HepG2 (cell line): Measurements from ENCODE around the gene SCAI. TPM values are rescaled to one million over a fixed set of nuclear protein-coding genes. Genes with fewer than 3 reads are reported as not detected.
A peak's percentile ranks its signal among the peaks of the same experiment; 100 is the strongest.

Source experiments
- GFI1 ChIP-seq: sonication (generic); formaldehyde crosslinking; IDR thresholded peaks from 2 replicates; pipeline ENCODE4 v1.5.0; 2020; ENCODE audit warnings: missing genetic modification reagents, mild to moderate bottlenecking, borderline replicate concordance
- GMEB2 ChIP-seq: IDR thresholded peaks from 2 replicates; pipeline ENCODE4 v1.6.1; 2016; ENCODE audit warnings: missing biosample characterization, missing genetic modification reagents, low read depth
- HNRNPUL1 ChIP-seq: fragments of 200-400 bp; formaldehyde crosslinking; IDR thresholded peaks from 2 replicates; pipeline ENCODE4 v1.6.1; 2017; ENCODE audit warnings: low read depth, mild to moderate bottlenecking, low read length, moderate library complexity
- MLLT10 ChIP-seq: sonication (generic); formaldehyde crosslinking; IDR thresholded peaks from 2 replicates; pipeline ENCODE4 v1.4.0; 2020; ENCODE audit warnings: missing genetic modification reagents
- MXD1 ChIP-seq: sonication (generic); formaldehyde crosslinking; IDR thresholded peaks from 2 replicates; pipeline ENCODE4 v1.4.0; 2020; ENCODE audit warnings: mild to moderate bottlenecking, missing genetic modification reagents
- SRSF4 ChIP-seq: fragments of 200-400 bp; formaldehyde crosslinking; IDR thresholded peaks from one replicate; pipeline ENCODE4 v1.6.1; 2018; ENCODE audit warnings: mild to moderate bottlenecking, low read depth, low read length, moderate library complexity; ENCODE audit not compliant: poor library complexity, severe bottlenecking
- STAG1 ChIP-seq: sonication (generic); formaldehyde crosslinking; IDR thresholded peaks from 2 replicates; pipeline ENCODE4 v1.4.0; 2020; ENCODE audit warnings: missing genetic modification reagents
- TAF15 ChIP-seq: fragments of 200-400 bp; formaldehyde crosslinking; IDR thresholded peaks from one replicate; pipeline ENCODE4 v1.6.1; 2018; ENCODE audit warnings: mild to moderate bottlenecking, low read depth, low read length; ENCODE audit not compliant: poor library complexity, severe bottlenecking
- ZBTB7B ChIP-seq: sonication (generic); formaldehyde crosslinking; IDR thresholded peaks from 2 replicates; pipeline ENCODE4 v1.4.0; 2020; ENCODE audit warnings: missing genetic modification reagents
- ZFP37 ChIP-seq: sonication (generic); formaldehyde crosslinking; IDR thresholded peaks from 2 replicates; pipeline ENCODE4 v1.4.0; 2020; ENCODE audit warnings: missing genetic modification reagents, borderline replicate concordance
- ZNF644 ChIP-seq: IDR thresholded peaks from 2 replicates; pipeline ENCODE4 v1.6.1; 2016; ENCODE audit warnings: low read depth
- ZNF740 ChIP-seq: sonication (generic); formaldehyde crosslinking; IDR thresholded peaks from 2 replicates; pipeline ENCODE4 v1.4.0; 2020; ENCODE audit warnings: missing genetic modification reagents
- ZNF781 ChIP-seq: sonication (generic); formaldehyde crosslinking; IDR thresholded peaks from 2 replicates; pipeline ENCODE4 v1.5.1; 2020; ENCODE audit warnings: borderline replicate concordance, mild to moderate bottlenecking, missing genetic modification reagents; ENCODE audit errors: not compliant biosample characterization
- ZNF841 ChIP-seq: sonication (generic); formaldehyde crosslinking; IDR thresholded peaks from 2 replicates; pipeline ENCODE4 v1.8.1; 2023; ENCODE audit warnings: missing genetic modification reagents, borderline replicate concordance
- polyA plus RNA-seq, 8 experiments: library from polyadenylated mRNA; depleted of rRNA in 3 of 8; stranded (reverse) in 7 of 8; unstranded in 1 of 8; fragments of >200 nt; fragmentation: Illumina TruSeq in 4 of 8; extraction: Trizol in 4 of 8; gene quantifications; 2 replicates each; pipeline versions ENCODE4 v1.2.1 to v1.2.3, GENCODE V29; 2011 to 2016; ENCODE audit warnings: low read depth in 4 of 8, missing spikeins in 1 of 8, mixed read lengths in 1 of 8; ENCODE audit not compliant: insufficient read depth in 1 of 8
- total RNA-seq, 5 experiments: library from RNA; depleted of rRNA; stranded (reverse); fragments of >200 nt; fragmentation: Illumina TruSeq; extraction: Trizol; gene quantifications; 2 replicates each; pipeline ENCODE4 v1.2.3, GENCODE V29; 2016; ENCODE audit warnings: low read depth in 1 of 5
- TF ChIP-seq, protein P1 (sequence below): sonication (generic); formaldehyde crosslinking; IDR thresholded peaks from 2 replicates; pipeline ENCODE4 v1.4.0; 2020; ENCODE audit warnings: missing genetic modification reagents
- TF ChIP-seq, protein P2 (sequence below): sonication (generic); formaldehyde crosslinking; IDR thresholded peaks from 2 replicates; pipeline ENCODE4 v1.4.0; 2020; ENCODE audit warnings: missing genetic modification reagents
- TF ChIP-seq, protein P3 (sequence below): IDR thresholded peaks from 2 replicates; pipeline ENCODE4 v1.6.1; 2016; ENCODE audit warnings: missing genetic modification reagents, missing compliant biosample characterization
- TF ChIP-seq, protein P4 (sequence below): sonication (generic); formaldehyde crosslinking; IDR thresholded peaks from 2 replicates; pipeline ENCODE4 v1.5.0; 2020; ENCODE audit warnings: missing genetic modification reagents, mild to moderate bottlenecking, borderline replicate concordance

Gene SCAI
- total and polyA plus RNA-seq, 2 of the 13 experiments (the other 11 are each of a cell fraction or from before 2014, with no cell fraction given): 4.4 to 8.4 TPM

DNA sequence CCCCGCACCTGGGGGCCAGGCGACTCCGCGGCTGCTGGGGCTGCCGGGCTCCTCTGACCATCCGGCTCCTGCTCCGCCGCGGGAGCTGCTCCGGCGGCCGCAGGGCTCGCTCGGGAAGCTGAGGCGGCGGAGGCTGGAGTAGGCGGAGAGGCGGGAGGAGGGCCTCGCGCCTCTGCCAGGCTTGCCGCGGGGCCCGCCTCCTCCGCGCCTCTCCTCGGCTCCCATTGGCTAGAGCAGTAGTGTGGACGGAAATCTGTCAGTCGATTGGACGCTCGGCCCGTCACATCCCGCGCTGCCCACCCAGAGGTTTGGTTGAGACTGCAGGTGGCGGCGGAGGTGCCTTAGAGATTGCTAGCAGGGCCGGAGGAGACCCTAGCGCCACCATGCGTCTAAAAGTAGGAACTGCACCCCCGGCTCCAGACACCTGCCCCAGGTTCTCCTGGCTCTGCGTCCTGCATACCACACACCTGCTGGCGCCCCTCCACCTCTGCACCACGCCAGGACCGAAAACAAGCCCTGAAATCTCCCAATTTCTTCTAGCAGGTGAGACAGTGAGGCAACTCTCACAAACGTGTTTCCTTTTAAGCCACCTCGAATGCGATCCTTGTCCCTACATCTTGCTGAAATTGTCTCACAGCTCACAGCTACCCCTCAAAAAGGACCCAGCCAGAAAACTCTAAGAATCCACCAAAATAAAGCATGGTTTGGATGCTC, at the start of gene SCAI (continued):
- TF ChIP-seq, protein P1, sequence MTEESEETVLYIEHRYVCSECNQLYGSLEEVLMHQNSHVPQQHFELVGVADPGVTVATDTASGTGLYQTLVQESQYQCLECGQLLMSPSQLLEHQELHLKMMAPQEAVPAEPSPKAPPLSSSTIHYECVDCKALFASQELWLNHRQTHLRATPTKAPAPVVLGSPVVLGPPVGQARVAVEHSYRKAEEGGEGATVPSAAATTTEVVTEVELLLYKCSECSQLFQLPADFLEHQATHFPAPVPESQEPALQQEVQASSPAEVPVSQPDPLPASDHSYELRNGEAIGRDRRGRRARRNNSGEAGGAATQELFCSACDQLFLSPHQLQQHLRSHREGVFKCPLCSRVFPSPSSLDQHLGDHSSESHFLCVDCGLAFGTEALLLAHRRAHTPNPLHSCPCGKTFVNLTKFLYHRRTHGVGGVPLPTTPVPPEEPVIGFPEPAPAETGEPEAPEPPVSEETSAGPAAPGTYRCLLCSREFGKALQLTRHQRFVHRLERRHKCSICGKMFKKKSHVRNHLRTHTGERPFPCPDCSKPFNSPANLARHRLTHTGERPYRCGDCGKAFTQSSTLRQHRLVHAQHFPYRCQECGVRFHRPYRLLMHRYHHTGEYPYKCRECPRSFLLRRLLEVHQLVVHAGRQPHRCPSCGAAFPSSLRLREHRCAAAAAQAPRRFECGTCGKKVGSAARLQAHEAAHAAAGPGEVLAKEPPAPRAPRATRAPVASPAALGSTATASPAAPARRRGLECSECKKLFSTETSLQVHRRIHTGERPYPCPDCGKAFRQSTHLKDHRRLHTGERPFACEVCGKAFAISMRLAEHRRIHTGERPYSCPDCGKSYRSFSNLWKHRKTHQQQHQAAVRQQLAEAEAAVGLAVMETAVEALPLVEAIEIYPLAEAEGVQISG (CRISPR knock-in tag): peak; percentile 90
- TF ChIP-seq MLLT10 (CRISPR knock-in tag) (no peak), STAG1 (CRISPR knock-in tag) (peak; percentile 81), MXD1 (CRISPR knock-in tag) (no peak), TAF15 (no peak), GFI1 (0 out of 2 replicates have a peak, but pooled peaks have one; percentile 28), ZFP37 (no peak), ZBTB7B (CRISPR knock-in tag) (no peak), ZNF841 (CRISPR knock-in tag) (no peak), ZNF781 (no peak), ZNF740 (CRISPR knock-in tag) (no peak), ZNF644 (CRISPR knock-in tag) (no peak), HNRNPUL1 (no peak), GMEB2 (CRISPR knock-in tag) (no peak), SRSF4 (no peak)
- TF ChIP-seq, protein P2, sequence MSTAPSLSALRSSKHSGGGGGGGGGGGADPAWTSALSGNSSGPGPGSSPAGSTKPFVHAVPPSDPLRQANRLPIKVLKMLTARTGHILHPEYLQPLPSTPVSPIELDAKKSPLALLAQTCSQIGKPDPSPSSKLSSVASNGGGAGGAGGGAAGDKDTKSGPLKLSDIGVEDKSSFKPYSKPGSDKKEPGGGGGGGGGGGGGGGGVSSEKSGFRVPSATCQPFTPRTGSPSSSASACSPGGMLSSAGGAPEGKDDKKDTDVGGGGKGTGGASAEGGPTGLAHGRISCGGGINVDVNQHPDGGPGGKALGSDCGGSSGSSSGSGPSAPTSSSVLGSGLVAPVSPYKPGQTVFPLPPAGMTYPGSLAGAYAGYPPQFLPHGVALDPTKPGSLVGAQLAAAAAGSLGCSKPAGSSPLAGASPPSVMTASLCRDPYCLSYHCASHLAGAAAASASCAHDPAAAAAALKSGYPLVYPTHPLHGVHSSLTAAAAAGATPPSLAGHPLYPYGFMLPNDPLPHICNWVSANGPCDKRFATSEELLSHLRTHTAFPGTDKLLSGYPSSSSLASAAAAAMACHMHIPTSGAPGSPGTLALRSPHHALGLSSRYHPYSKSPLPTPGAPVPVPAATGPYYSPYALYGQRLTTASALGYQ (CRISPR knock-in tag): no peak
- TF ChIP-seq, protein P3, sequence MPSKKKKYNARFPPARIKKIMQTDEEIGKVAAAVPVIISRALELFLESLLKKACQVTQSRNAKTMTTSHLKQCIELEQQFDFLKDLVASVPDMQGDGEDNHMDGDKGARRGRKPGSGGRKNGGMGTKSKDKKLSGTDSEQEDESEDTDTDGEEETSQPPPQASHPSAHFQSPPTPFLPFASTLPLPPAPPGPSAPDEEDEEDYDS (CRISPR knock-in tag): peak; percentile 65
- TF ChIP-seq, protein P4, sequence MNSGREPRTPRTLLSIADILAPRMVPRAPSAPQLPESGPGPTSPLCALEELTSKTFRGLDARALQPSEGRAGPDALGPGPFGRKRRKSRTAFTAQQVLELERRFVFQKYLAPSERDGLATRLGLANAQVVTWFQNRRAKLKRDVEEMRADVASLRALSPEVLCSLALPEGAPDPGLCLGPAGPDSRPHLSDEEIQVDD (CRISPR knock-in tag): no peak
